Activated naive CD4-positive, alpha-beta T cell treated with anti-CD3 and anti-CD28 coated beads, Interleukin-2, amount 50 U/mL, for 16 hours (primary cell): Measurements from ENCODE around the gene FOXO3.
"Not testable (repeated sequence)": the region's sequence is repeated elsewhere in the genome, so short reads cannot be mapped to it uniquely, and the experiment has no call there.

Source experiments
- DNase-seq: peaks from one replicate; pipeline ENCODE4 v3.0.0-alpha.2; 2020

Gene FOXO3

DNA sequence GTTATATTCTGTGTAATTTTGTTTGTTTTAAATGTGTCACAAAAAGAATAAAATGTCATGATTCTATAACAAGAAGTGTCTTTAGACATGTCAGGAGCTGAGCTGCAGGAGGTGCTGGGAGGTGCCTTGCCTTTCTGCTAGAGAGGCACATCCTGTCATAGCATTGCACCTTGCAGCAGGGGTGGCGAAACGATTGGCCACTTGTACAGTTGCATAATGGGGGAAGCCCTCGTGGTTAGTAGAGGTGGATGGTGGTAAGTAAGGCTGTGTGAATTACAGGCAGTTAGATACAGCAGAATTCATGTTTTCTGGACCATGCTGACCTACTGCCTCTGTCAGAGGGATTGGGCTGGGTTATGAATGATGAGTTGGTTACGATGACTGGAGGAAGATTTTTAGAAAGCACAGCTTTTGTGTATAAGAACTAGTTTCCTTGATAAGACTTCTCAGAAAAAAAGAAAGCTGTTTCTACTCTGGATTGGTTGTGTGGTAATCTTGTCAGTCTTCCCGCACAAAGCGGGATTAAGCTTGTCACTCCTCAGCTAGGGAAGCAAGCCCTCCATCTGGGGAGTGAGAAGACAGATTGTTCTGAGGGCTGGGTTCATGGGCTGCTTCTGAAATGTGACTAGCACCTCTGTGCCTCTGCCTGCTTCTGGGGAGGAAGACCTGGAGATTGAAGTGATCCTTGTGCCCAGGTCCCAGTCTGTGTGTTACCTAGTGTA lies 74.9 kb downstream of the FOXO3 start:
- no peak for DNase-seq

DNA sequence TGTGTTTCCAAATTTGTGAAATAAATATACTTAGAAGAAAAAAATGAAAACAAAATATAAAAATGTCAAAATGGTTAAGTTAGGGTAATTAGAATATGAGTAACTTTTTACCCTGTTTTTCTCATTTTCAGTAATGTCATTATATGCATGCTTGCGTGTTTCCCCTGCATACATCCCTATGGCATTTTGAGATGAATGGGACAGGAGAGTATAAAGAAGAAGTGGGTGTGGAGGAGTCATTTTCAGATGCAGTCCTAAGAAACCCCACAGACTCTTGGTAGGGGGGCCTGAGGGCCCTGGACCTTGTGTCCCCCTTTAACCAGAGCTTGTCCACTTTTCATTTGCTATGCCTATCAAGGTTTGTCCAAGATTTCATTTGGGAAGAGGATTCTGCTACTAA lies 77.2 kb downstream of the FOXO3 start:
- DNase-seq = no peak

DNA sequence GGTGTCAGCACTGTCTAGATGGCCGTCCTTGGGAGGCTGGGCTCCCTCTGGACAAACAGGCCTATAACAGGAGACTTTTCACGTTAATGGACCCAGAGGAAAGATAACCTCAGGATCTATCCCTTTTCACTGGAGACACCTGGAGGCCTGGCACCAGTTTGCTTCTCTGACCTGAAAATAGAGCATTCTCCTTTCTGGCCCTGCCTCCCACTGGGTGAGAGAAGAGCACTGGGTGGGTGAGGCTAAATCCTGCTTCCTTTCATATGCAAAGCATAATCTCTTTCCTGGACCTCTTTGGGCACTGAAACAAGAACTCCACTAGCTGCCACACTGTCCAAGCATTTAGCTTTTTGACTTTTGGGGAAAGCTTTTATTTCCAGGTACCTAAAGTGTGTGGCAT lies 78.3 kb downstream of the FOXO3 start:
- DNase-seq = no peak

DNA sequence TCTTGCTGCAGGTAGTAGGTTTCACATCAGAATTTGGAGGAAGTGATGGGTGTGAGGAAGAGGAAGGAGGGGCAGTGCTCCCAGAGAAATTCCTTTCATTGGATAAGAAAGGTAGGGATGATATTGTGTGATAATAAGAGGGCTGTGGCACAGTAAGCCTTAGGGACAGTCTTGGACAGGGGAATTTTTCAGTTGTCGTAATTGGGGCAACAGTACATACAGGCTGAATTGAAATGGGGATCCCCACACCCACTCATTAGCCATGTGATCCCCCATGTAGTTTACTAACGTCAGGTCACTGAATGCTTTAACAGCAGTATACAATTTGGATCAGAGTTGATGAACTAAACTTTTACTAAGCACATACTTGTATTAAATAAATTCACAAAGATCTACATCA lies 79.4 kb downstream of the FOXO3 start:
- DNase-seq = no peak

DNA sequence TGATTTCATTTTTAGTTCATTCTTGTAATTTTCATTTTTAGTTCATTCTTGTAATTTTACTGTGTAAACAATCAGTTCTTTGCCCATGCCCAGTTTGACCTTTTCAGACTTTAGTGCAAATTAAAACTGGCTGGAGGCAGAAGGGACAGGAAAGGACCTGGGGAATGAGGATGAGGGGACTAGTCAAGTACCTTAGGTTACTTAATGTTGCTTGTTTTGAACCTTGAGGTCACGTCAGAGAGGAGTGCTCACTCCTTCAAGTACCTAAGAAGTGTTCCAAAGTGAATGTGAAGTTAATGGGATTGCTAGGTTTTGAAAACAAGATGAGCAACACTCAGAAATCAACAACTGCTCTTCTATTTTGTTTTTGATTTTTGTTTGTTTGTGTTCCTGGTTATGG lies 82.5 kb downstream of the FOXO3 start:
- DNase-seq = no peak

DNA sequence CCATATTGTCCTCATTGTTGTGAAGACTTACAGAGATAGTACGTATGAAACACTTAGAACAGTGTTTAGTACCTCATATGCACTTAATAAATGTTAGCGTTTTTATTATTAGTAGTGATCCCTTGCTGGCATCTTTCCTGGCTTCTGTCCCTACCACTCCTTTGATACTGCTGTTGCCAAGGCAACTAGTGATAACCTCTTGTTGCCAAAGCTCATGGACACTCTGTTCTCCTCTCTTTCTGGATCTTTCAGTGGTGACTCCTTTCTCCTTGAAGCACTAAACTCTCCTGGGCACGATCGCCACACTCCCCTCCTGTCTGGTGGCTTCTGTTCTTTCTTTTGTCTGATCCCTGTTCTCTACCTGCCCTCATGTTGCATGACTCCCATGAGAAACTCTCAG lies 83.5 kb downstream of the FOXO3 start:
- no peak for DNase-seq

DNA sequence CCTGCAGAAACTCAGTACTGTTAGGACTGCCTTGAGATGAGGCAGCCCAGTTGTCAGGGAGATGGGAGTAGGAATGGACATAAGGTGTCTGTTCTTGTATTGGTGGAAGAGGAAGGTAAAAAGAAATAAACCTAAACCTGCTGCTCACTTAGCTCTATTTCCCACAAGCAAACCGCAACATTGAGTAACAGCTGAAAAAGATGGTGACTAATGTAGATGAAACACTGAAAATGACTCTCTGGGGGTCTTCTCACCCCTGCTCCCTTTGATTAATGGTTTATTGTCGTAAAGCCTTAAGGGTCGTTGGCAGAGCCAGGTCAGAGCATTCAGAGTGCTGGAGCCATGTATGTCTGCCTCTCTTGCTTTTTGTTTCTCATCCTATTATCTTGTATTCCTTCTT lies 87.5 kb downstream of the FOXO3 start:
- no peak for DNase-seq

DNA sequence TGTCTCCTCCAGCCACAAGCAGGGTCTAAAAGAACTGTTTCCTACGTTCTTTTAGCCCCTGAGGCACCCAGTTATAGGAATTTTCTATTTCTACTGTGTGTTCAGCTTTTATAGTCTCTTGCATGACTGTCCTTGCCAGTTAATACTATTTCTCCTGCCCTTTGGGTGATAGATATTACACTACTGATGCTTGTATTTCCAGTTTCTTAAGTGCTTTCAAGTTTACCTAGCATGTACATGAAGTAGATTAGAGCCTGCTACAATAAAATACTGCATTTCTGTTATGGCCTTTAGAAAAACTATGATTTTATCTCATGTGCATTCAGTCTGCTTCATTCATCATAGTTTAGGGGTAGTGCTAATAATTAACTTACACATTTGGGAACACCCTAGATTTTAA lies 89.6 kb downstream of the FOXO3 start:
- no peak for DNase-seq

DNA sequence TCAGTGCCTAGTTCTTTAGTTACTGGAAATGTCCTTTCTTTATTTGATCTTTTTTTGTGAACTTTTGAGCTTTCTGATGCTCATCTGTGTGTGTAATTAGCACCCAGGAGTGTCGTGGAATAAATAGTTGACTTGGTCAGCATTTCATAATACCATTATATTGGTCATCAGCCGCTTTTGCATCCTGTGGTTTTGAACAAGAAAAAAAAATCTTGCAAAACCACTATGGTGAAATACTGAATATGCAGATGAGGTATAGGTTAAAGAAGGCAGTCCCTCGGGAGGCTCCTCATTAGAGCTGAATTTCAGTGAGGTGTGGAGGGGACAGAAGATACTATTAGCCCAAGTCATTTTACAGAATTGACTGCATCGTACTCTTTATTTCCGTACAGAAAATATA lies 90.1 kb downstream of the FOXO3 start:
- no peak for DNase-seq

DNA sequence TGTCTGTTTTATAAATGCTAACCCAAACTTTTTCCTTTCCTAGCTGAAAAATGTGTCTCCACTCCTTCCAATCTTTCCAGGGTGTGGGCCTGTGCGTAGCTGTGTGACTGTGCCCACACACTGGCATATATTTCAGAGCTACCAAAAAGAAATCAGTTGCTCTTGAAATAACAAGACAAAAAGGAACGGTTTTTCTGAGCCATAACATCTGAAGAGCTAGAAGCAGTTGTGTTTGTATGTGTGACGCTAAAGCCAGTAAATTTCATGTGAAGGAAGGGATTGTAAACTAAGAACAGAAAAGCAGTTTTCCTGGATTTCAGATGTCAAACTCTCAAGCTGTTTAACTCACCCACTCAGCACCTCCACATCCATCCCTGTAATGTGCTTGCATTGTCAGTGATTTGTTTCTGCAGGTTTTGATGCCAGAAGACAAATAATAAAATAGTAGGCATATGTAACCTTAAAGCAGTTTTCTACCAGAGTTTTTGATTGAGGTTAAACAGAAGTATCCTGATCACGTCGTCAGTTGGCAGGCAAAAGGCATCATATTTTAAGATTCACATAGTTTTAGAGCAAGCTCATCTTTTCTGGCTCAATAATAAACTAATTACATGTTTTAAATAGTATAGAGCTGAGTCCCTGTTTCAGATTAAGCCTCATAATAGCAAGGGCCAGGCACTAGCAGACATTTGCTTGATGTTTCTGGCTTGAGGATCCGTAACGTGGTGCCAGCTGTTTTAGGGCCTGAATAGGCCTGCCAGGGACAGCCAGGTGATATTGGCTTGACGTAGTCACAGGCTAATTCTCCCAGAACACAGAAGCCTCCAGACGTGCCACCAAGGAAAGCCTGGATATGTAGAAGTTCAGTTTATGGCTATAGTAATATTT lies 90.9 kb downstream of the FOXO3 start:
- DNase-seq = no peak

DNA sequence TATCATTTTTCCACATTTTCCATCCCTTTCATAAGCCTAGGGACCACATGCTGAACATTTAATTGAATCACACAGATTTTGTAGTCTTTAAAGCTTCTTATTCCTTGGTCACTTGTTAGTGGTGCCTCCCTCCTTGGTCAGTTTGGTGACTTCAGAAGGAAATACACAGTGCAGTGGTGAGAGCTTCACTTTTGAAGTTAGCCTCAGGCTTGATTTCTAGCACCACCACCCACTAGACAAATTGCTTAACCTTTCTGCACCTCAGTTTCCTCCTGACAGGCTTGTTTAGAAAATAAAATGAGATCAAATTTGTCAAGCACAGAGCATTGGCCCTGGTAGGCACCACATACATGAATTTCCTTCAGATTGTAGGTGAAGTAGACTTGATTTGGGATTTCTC lies 91.7 kb downstream of the FOXO3 start:
- no peak for DNase-seq

DNA sequence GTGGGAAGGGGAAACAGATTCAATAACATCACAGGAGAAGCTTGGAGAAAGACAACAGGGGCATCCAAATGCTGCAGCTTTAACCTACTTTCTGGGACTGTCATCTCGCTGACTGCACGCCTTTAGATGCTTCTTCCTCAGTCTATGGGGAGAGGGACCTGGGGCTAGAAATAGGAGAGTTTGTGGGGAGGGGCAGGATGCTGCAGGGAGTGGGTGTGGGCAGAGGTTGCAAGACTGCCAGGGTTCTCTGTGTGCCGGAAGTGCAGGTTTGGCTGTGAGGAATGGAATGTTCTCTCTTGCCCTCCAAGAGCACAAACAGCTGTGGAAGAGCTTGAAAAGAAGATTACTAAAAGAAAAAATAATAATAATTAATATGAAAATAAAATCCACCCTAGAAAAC lies 93.2 kb downstream of the FOXO3 start:
- no peak for DNase-seq

DNA sequence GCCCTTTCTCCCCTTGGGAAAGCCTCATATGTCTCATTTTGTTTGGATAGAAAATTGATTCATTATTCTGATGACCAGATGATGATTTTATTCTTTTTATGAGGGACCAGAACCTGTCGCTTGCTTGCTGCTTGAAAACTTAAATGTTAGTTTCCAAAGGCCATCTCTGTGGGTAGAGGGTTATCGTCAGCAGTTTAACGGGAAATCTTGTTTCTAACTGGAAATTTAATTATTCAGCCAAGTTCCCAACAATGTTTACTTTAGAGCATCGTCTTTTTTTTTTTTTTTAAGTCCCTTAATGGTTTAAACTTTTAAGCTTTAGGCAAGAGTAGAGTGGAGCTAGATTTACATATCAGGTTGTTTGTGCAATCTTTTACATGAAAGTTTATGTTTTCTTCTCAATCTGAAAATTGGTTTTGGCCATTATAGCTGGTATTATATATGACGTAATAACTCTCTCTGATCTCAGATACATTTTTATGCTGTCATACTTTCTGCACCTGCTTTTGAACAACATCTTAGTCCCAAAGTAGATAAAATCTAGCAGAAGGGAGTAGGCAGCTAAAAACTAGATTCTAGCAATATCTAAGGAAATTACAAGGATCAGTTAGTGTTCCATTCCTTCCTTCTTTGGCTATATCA lies 93.9 kb downstream of the FOXO3 start:
- no peak for DNase-seq

DNA sequence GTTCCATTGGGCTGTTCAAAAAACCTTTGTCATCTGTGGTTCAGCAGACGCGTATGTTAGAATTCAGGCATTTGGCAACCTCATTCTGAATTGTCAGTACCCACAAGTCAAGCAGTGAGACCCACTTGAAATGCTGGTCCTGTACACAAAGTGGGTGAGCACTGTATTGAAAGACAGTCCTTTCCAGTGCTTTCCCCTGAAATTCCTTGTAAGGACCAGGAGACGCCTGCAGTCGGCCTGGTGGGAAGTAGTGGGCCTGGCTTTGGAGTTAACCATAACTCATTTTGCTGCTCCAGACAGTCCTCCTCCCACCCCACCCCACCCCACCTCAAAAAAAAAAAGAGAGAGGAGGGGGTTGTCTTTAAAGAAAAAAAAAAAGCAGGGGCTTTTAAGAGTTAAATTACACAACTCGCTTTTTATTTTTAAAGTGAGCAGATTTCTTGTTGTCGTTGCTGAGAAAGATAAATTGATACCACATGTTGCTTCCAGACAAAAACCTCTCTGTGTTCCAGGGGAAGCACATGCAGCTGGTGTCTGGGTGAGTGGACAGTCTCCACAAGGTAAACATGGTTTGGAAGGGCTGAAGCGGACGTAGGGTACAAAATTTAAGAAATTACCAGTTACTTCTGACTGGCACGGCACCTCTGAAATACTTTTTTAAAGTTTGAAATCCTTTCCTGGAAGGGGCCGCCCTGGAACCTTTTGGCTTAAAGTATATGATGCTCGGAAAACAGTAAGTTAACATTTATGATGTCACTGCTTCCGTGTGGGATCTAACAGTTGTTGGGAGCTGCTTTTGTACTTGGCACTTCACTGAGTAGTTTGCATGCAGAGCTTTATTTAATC lies 95.3 kb downstream of the FOXO3 start:
- DNase-seq = no peak

DNA sequence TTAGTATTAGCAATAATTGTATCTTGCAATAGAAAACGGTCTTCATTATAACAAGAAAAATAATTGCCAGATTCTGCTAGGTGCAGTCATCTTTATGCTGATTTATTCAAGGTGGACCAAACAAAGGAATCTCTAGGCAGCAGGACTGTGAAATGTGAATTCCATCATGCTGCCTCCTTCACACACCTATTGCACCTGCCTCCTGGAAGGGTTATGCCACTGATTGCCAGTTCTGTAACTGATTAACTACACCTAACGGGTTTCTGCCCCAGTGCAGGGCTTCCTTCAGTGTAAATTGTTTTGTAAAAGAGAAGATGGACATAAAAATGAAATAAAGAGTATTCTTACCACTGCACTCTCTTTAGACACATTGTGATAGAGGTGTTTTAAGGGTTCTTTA lies 96.1 kb downstream of the FOXO3 start:
- DNase-seq = no peak

DNA sequence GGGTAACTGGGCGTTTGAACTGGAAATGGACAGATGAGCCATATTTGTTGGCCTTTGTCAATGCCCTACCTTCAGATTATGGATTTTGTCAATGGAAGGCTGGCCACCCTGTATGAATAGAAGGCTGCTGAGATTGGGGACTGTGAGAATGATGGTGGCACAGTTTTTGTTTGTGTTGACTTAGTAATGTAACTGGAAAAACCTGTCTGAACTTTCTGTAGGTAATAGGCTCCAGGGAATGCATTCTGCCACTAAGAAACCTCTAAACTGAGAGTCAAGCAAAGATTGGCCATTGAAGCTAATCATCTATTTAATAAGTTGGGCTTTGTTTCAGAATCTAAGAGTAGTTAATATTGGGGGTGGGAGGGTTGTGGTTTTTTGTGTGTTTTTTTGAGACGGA lies 97.5 kb downstream of the FOXO3 start:
- no peak for DNase-seq

DNA sequence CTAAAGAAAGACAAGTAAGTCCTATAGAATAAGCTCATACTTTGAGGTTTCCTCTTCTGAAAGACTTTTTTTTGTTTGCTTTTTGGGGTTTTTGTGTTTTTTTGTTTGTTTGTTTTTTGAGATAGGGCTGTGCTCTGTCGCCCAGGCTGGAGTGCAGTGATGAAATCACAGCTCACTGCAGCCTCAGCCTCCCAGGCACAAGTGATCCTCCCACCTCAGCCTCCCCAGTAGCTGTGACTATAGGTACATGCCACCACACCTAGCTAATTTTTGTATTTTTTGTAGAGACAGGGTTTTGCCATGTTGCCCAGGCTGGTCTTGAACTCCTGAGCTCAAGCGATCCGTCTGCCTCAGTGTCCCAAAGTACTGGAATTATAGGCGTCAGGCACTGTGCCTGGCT lies 98.1 kb downstream of the FOXO3 start:
- not testable (repeated sequence) for DNase-seq

DNA sequence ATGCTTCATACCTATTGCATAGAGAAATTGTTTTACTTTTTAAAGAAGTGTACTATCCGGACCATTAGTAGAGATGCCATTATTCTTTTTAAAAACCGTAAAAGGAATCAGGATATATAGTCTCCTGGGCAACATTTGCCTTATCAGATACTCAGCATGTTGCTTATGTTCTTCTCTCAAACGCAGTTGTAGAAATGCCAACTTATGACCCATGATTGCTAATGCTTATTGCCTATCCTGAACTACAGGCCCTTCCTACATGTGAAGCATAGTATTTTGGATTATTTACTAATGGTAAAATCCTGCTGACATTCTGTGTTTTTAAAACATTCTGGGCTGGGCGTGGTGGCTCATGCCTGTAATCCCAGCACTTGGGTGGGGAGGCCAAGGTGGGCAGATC lies 99.5 kb downstream of the FOXO3 start:
- no peak for DNase-seq

DNA sequence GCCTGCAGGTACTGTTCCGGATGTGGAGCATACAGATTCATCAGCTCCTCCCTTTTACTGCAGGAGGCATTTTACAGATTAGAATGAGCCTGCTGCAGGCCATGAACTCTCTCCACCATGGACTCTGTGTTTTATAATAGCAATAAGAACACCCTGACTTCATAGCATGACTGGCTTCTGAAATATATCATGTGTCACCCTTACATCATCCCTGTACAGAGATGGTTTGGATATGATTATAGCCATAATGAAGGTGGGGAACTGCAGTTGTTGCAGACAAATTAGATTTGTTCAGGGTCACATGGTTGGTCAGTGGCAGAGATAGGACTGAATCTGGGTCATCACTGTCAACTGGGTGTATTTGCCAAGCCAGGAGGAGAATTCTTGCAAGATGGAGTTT lies 100.7 kb downstream of the FOXO3 start:
- DNase-seq = no peak

DNA sequence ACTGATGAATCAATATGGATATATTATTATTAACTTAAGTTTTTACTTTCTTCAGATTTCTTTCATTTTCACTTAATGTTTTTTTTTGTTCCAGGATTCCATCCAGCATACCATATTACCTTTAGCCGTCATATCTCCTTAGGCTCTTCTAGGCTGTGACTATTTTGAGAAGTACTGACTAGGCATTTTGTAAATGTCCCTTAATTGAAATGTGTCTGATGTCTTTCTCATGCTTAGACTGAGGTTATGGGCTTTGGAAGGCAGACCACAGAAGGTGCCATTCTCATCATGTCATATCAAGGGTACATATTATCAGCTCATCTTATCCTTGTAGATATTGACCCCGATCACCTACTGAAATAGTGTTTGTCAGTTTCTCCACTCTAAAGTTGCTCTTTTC lies 101.3 kb downstream of the FOXO3 start:
- no peak for DNase-seq

DNA sequence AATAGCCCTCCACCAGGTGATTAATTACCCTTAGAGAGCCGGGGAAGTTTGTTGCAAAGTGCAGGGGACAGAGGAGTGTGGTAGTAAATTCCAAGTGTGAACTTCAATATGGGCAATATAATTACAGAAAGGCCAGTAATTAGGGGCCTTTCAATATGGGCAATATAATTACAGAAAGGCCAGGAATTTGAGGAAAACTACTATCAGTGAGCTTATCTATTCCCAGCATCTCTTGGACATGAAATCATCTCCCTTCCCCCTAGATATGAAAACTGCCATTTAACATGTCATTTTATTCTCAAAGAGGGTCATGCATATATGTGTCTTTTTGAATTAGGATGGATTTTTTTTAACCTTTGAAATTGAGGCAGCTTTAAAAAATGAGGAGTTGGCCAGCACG lies 102.0 kb downstream of the FOXO3 start:
- DNase-seq = no peak

DNA sequence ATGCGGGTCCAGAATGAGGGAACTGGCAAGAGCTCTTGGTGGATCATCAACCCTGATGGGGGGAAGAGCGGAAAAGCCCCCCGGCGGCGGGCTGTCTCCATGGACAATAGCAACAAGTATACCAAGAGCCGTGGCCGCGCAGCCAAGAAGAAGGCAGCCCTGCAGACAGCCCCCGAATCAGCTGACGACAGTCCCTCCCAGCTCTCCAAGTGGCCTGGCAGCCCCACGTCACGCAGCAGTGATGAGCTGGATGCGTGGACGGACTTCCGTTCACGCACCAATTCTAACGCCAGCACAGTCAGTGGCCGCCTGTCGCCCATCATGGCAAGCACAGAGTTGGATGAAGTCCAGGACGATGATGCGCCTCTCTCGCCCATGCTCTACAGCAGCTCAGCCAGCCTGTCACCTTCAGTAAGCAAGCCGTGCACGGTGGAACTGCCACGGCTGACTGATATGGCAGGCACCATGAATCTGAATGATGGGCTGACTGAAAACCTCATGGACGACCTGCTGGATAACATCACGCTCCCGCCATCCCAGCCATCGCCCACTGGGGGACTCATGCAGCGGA lies 102.9 kb downstream of the FOXO3 start:
- DNase-seq = not testable (repeated sequence)
